GM10248 (cell line): ENCODE results near the gene NRAS.
"Not testable (repeated sequence)": the region's sequence is repeated elsewhere in the genome, so short reads cannot be mapped to it uniquely, and the experiment has no call there.

Experiments used
- CTCF ChIA-PET: fragments of 300-600 bp; sonication (Branson Sonifier 250); formaldehyde crosslinking; extraction: SDS; loops from one replicate; lab custom pipeline; 2021; ENCODE audit warnings: antibody characterized with exemption; lab: Yijun Ruan, JAX
- POLR2A ChIA-PET: fragments of 350-650 bp; sonication (Branson Sonifier 250); formaldehyde crosslinking; extraction: SDS; loops from one replicate; lab custom pipeline; 2020; ENCODE audit warnings: antibody characterized with exemption; lab: Yijun Ruan, JAX
- DNase-seq: peaks from one replicate; pipeline ENCODE4 v3.0.0; 2012; ENCODE audit errors: extremely low spot score
- TF ChIP-seq, protein P1 (sequence below): IDR thresholded peaks from 2 replicates; pipeline ENCODE4 v1.5.1; 2012; ENCODE audit warnings: mild to moderate bottlenecking, low read depth; ENCODE audit errors: extremely low read depth, missing control alignments, control extremely low read depth

Gene NRAS

DNA sequence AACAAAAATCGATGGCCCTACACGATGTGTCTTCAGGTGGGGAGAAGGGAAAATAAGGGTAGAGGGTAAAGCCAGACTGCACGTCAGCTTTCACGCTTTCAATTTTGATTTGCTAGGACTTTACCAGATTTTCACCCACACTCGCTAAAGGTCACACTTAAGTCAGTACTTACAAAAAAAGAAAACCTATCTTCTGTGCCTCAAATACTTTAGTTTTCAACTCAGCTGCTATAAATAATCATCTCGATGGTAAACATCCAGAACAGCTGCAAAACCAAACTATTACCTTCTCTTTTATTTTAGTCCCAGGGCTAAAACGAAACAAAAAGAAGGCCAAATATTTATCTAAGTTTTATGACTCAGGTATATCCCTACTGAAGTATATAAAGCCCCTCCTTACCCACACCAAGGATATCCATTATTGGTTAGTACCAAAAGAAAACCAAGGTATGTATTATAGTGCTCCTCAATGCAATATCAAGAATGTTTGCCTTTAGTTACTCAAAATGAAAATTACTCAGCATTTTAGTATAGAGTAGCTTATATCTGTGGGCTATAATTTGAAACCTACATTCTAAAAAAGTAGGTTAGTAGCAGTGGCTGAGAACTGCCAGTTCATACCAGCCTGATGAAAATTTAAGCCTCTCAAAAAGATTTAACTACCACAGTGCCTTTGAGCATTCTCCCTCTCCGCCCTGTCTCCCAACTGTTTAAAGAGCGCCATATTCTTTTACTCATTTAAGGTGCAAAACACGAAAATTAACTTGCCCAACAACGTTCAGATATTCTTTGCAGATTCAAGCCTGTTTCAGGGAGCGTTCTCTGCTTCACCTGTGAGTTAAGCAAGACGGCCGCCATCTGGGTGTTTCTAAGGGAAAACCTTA is 39.7 kb upstream of the NRAS start:
- CTCF ChIA-PET: interaction anchor here (0.9 to 1.4 kb wide), 4 partner anchors 9 to 411 kb away, joined by 3 read pairs; no protein-coding TSS in a partner anchor
- POLR2A ChIA-PET: no interaction called here
- peak; percentile 61 for DNase-seq
- TF ChIP-seq, protein P1, sequence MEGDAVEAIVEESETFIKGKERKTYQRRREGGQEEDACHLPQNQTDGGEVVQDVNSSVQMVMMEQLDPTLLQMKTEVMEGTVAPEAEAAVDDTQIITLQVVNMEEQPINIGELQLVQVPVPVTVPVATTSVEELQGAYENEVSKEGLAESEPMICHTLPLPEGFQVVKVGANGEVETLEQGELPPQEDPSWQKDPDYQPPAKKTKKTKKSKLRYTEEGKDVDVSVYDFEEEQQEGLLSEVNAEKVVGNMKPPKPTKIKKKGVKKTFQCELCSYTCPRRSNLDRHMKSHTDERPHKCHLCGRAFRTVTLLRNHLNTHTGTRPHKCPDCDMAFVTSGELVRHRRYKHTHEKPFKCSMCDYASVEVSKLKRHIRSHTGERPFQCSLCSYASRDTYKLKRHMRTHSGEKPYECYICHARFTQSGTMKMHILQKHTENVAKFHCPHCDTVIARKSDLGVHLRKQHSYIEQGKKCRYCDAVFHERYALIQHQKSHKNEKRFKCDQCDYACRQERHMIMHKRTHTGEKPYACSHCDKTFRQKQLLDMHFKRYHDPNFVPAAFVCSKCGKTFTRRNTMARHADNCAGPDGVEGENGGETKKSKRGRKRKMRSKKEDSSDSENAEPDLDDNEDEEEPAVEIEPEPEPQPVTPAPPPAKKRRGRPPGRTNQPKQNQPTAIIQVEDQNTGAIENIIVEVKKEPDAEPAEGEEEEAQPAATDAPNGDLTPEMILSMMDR: no peak

DNA sequence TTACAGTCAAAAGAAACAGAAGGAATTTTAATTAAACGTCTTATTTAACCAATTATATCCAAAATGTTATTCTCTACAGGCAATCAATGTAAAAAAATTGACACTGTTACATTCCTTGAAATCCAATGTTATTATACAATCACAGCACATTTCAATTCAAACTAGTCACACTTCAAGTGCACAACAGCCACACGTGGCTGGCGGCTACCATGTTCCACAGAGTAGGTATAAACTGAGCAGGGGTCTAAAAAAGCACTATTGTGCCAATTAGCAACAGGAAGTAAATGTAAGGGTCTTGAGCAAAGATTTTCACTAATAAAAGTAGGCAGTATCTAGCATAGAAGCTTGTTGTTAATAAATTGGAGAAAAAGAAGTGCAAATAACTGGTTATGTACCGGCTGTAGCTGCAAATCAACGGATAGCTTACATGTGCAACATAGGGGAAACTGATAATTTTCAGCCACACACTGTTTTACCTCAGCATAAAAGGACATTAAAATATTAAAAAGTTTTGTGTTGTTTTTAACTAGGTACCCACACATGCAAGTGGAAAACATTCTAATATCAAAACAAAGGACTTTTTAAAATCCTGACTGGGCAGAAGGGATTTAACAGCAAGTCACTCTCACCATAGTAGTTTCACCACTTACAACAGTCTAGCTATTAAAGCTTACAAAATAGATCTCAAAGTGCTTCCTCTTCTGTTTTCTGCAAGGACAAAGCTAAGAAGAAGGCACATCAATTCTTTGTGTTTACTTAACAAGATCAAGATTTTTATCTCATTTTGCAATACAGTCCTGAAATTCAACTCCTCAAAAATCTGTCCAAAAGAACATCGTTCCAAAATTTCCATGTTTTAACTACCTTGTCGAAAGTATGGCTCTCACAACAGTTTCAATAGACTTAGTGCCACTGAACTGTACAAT is 38.7 kb upstream of the NRAS start:
- ChIA-PET POLR2A (no interaction called here), CTCF (interaction anchor here (0.9 to 2.5 kb wide), 3 partner anchors 11 to 410 kb away, joined by 3 to 6 read pairs (median 3); no protein-coding TSS in a partner anchor)
- no peak for DNase-seq

DNA sequence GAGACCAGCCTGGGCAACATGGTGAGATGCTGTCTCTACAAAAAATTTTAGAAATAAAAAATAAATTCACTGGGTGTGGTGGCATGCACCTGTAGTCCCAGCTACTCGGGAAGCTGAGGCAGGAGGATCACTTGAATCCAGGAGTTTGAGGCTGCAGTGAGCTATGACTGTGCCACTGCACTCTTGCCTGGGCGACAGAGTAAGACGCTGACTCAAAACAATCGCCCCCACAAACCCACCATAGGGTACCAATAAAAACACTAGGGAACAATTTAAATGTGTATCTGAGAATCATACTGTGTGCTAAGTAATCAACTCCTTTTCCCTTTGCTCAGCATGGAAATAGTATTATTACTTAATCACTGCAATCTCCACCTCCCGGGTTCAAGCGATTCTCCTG is 37.1 kb upstream of the NRAS start:
- CTCF ChIA-PET: interaction anchor here (0.7 to 2.5 kb wide), 4 partner anchors 9 to 51 kb away, joined by 3 to 6 read pairs (median 3); no protein-coding TSS in a partner anchor
- POLR2A ChIA-PET: not testable (repeated sequence)

More for the DNA sequence above, 38.7 kb upstream of the NRAS start:
- TF ChIP-seq, protein P1: no peak

DNA sequence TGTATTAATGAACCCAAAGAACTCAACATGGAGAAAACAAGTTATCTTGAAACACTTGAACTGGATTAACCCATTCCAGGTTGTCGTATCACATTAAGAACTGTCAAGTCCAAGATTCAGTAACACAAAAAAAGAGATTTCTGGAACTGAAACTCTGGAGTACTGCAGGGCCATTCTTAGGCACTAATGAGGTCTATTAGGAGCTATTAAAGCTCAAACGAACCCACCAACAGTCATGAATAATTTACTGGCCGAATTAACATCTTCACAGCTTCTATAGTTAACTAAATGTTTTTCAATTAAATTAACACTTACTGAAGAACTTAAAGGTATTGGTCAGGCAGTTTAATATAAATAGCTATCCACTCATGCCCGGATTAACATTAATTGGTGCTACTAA is 36.6 kb upstream of the NRAS start:
- TF ChIP-seq, protein P1: no peak
- ChIA-PET CTCF (interaction anchor here (0.7 to 2.5 kb wide), 4 partner anchors 9 to 50 kb away, joined by 3 to 6 read pairs (median 3); no protein-coding TSS in a partner anchor), POLR2A (no interaction called here)
- no peak for DNase-seq

More for the DNA sequence above, 37.1 kb upstream of the NRAS start:
- DNase-seq: not testable (repeated sequence)

DNA sequence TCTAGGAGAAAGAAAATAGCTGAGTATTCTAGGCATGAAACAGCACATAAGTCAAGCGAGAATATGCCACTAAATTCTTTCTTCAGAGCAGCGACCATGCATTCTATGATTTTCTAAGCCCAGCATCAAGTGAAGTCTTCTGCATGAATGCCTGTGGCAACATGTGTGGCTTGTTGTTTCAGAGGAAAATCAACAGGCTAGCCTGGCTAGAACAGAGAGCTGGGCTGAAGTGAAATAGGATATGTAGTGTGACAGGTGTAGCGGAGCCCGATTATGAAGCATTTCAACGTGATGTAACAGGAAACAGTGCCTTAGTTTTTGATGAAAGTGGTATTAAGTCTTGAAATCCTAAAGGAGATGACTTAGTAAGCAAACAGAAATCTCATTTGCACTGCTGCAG is 34.2 kb upstream of the NRAS start:
- TF ChIP-seq, protein P1: no peak
- ChIA-PET CTCF (interaction anchor here (0.9 to 1.7 kb wide), 5 partner anchors 11 to 239 kb away, joined by 3 read pairs; no protein-coding TSS in a partner anchor), POLR2A (no interaction called here)
- no peak for DNase-seq

DNA sequence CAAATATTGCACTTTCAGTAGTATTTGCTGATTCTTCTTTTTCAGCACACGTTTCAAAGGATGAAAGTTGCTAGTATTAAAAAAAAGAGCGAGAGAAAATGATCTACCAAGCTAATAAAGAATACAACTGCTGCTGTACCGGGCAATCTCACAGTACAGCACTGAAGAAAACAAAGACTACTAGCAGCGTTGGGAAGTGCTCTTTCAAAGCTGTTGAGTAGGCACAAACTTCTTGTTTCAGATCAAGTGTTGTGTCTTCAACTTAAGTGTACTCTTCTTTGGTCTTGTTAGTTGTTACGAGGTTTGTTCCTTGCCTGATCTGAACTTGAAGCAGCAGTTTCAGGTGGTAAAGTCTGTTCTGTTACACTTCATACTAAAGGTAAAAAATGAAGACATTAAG is 33.3 kb upstream of the NRAS start:
- CTCF ChIA-PET: interaction anchor here (0.9 to 2.2 kb wide), 4 partner anchors 12 to 48 kb away, joined by 3 to 7 read pairs (median 3); no protein-coding TSS in a partner anchor

More for the DNA sequence above, 33.3 kb upstream of the NRAS start:
- no peak for DNase-seq
- TF ChIP-seq, protein P1: no peak
- POLR2A ChIA-PET: no interaction called here
